ENCODE results near the gene ARRDC2. TPM values are rescaled to one million over a fixed set of nuclear protein-coding genes. Genes with fewer than 3 reads are reported as not detected.
A peak's percentile ranks its signal among the peaks of the same experiment; 100 is the strongest.

The ARRDC2 gene
- total RNA-seq, 1 experiment from 2014 or later = 9.2 TPM

- Mint-ChIP-seq H3K4me1 (peaks cover 6% of the 10 kb centered on the region), H3K27ac (no peak overlapping the region), H3K4me3 (peak overlapping the region; percentile 71), H3K9me3 (no peaks in the 10 kb centered on the region), H3K27me3 (ENCODE audit: low read depth) (peaks cover 49% of the 10 kb centered on the region), H3K36me3 (no peaks in the 10 kb centered on the region)
- ATAC-seq (peak; percentile 39), DNase-seq (ENCODE audit: low spot score) (peak; percentile 63)
- POLR2A ChIA-PET = interaction anchor here (1.2 kb wide), 1 partner anchor 69 kb away, joined by 3 read pairs; the partner anchor contains the start of gene CCDC124
- CTCF ChIA-PET = interaction anchor here (0.6 to 2.3 kb wide), 10 partner anchors 53 to 324 kb away, joined by 3 to 11 read pairs (median 4); partner anchors contain the start of genes CCDC124 and RPL18A
- TF ChIP-seq USF1 (CRISPR knock-in tag; IDR thresholded peaks at IDR 0.05) (peak; percentile 43), CREM (CRISPR knock-in tag; IDR thresholded peaks at IDR 0.05) (0 out of 2 replicates have a peak, but pooled peaks have one; percentile 51), ZNF425 (CRISPR knock-in tag; conservative IDR thresholded peaks at IDR 0.05) (no peak), ZNF219 (CRISPR knock-in tag; IDR thresholded peaks at IDR 0.05; ENCODE audit: borderline replicate concordance) (peak; percentile 55; the same call in 1 of the 2 replicates), ARID4B (CRISPR knock-in tag; IDR thresholded peaks at IDR 0.05; ENCODE audit: borderline replicate concordance) (0 out of 2 replicates have a peak, but pooled peaks have one; percentile 55), ZNF232 (CRISPR knock-in tag; IDR thresholded peaks at IDR 0.05) (peak; percentile 65; the same call in 1 of the 2 replicates), SMAD3 (CRISPR knock-in tag; IDR thresholded peaks at IDR 0.05; ENCODE audit: borderline replicate concordance) (peak; percentile 64; the same call in 1 of the 2 replicates), ATF3 (CRISPR knock-in tag; conservative IDR thresholded peaks at IDR 0.05) (no peak), USF2 (CRISPR knock-in tag; IDR thresholded peaks at IDR 0.05) (peak; percentile 56), HMGA2 (CRISPR knock-in tag; IDR thresholded peaks at IDR 0.05) (no peak), JUN (CRISPR knock-in tag; IDR thresholded peaks at IDR 0.05) (peak; percentile 69; the same call in 1 of the 2 replicates), FOXK1 (CRISPR knock-in tag; IDR thresholded peaks at IDR 0.05) (peak; percentile 73; the same call in 1 of the 2 replicates), FOXP4 (CRISPR knock-in tag; IDR thresholded peaks at IDR 0.05) (peak; percentile 70), AFF4 (CRISPR knock-in tag; IDR thresholded peaks at IDR 0.05; ENCODE audit: borderline replicate concordance) (no peak), CBFB (CRISPR knock-in tag; IDR thresholded peaks at IDR 0.05; ENCODE audit: low read depth) (no peak), E2F5 (CRISPR knock-in tag; IDR thresholded peaks at IDR 0.05) (peak; percentile 25; the same call in 1 of the 2 replicates), MAX (CRISPR knock-in tag; IDR thresholded peaks at IDR 0.05) (peak; percentile 85; the same call in 1 of the 2 replicates), TP53 (CRISPR knock-in tag; IDR thresholded peaks at IDR 0.05) (peak; percentile 40; the same call in 1 of the 2 replicates), ZNF423 (CRISPR knock-in tag; IDR thresholded peaks at IDR 0.05) (0 out of 2 replicates have a peak, but pooled peaks have one; percentile 23)
Measured at GRCh38 chr19:18000915-18001776, 6.8 kb upstream of the ARRDC2 start.

Measured in WTC11 (cell line).